HG02884 (cell line): ENCODE results near the gene ASXL1.
"Not testable (repeated sequence)": the region's sequence is repeated elsewhere in the genome, so short reads cannot be mapped to it uniquely, and the experiment has no call there.

Experiments
- ATAC-seq: cut with Tn5 transposase; IDR thresholded peaks from one replicate; pipeline ENCODE4 v1.9.1; 2021; ENCODE audit warnings: mild to moderate bottlenecking, moderate library complexity; ENCODE audit not compliant: unreplicated experiment

Gene ASXL1

DNA sequence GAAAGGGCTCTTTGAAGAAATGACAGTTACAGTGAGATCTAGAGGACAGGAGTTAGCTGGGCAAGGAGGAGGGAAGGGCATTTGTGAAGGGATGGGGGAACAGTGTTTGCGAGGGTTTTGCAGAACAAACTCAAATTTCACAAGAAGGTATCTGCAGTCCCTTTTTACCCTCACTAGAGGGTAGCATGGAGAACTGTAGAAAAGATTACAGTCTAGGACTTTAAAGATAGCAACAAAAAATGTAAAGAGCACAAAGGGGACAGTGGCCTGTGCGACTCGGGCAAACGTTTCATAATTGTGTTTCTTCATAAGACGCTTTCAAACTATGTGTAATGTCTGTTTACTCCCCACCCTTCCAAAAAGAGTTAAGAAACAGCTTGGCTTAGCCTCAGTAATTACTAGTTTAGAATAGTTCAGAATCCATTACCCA is 21.2 kb upstream of the ASXL1 start:
- no peak for ATAC-seq

DNA sequence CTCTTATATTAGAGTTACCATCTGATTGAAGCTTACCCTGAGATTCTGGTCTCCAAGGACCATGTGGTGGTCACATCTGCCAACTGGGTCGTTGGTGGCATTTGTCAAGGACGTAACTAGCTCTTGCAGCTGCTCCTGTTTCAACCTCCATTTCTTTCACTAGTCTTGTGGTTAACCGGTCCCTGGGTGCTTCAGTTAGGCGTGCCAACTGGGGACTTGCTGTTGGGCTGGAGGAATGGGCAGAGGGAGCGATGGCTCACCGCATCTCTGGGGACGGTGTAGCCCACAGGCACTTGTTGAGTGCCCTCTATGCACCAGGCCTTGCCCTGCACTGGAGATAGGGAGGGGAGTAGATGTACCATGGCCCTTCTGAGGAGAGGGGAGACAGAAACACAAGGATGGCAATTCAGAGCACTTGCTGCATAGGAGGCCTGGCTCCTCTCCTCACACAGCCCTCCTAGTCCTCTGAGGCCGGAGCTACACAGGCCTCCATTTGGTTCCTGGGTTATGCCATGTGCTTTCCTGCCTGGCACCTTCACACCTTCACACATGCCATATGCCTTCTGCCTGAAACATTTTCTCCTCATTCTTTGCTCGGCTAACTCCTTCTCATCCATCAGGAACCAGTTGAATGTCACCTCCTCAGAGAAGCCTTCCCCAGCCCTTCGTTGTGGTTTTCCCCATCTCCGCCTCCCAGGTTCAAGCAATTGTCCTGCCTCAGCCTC is 20.0 kb upstream of the ASXL1 start:
- no peak for ATAC-seq

DNA sequence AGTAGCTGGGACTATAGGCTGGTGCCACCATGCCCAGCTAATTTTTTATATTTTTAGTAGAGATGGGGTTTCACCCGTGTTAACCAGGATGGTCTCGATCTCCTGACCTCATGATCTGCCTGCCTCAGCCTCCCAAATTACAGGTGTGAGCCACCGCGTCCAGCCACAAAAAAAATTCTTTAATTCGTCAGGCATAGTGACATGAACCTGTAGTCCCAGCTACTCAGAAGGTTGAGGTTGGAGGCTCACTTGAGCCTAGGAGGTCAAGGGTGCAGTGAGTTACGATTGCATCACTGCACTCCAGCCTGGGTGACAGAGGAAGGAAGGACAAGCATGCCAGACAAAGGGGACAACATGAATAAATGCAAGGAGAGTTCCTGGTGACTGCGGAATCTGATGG is 19.5 kb upstream of the ASXL1 start:
- no peak for ATAC-seq

DNA sequence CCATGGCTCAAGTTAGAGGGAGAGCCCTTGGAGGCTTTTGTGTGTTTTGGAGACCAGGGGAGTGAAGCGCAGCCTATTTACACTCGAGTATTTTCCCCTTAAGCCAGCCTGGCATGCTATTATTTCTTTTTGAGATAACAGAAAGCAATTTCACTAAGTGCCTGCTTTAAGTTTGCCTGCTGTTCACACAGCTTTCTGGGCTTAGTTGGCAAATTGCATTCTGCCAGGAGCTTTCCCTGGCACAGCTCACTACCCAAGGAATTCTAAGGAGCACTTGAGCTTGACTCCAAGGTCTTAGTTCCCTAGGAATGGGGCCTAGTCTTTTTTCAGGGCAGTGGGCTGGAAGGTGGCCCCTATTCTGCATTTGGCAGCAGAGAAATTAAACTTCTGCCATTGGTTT is 19.0 kb upstream of the ASXL1 start:
- ATAC-seq: no peak

DNA sequence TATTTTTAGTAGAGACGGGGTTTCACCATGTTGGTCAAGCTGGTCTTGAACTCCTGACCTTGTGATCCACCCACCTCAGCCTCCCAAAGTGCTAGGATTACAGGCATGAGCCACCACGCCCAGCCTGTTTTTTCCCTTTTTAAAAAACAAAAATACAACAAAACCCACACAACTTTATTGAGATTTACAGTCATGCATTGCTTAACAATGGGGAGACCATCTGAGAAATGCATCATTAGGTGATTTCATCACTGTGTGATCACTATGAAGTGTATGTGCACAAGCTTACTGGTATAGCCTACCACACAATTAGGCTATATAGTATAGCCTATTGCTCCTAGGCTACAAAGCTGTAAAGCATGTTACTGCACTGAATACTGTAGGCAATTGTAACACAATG is 17.1 kb upstream of the ASXL1 start:
- ATAC-seq: not testable (repeated sequence)

DNA sequence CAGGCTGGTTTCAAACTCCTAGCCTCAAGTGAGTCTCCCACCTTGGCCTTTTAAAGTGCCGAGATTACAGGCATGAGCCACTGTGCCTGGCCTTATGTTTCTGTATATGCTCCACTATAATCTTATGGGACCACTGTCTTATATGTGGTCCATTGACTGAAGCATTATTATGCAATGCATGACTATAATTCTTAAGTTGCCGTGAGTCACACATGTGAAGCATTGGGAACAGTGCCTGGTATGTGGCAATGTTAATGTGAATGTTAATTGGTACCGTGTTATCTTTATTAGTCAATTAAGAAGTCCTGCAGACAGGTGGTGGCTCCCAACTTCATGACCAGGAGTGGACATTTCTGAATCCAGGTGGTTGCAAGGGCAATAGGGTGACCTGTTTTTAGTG is 14.7 kb upstream of the ASXL1 start:
- no peak for ATAC-seq

DNA sequence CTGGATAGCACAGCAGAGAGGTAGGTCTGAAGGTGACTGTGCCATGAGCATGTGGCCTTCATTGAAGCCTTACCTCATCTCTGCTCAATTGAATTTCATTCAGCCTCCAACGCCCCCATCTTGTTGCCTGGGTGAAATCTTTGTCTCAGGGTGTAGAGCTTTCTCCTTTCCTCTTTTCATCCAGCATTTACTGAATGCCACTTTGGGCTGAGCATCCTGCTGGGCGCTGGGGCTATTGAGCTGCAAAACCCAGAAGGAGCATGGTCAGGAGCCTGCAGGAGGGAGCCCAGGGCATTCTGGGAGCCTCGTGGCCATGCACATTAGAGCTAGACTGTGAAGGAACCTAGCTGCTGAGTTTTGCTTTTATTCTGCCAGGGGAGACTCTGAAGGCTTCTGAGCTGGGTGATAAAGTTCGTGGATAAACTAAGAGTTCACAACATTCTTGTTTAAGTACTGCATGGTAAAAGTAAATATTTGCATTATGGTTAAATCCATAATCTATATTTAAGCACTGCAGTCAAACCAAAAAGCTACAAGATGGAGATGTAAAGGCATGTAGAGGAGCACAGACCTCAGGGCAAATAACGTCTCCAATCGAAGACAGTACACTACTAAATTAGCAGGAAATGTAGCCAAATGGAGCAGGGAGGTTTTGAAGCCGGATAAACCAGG is 13.2 kb upstream of the ASXL1 start:
- no peak for ATAC-seq

DNA sequence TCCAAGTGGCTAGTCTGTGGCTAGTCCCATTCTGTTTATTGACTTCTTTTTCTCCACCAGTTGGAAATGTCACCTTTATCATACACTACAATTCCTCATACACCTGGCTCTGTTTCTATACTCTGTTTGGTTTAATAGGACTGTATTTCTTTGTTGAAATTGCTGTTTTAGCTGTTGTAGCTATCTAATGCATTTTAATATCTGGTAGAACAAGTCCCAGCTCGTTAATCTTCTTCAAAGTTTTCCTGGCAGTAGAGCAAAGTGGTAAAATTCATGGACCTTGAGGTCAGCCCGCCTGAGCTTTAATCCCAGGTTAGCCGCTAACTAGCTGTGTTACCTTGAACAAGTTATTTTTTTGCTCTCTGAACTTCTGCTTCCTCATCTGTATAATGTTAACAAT is 9.9 kb upstream of the ASXL1 start:
- ATAC-seq: no peak

DNA sequence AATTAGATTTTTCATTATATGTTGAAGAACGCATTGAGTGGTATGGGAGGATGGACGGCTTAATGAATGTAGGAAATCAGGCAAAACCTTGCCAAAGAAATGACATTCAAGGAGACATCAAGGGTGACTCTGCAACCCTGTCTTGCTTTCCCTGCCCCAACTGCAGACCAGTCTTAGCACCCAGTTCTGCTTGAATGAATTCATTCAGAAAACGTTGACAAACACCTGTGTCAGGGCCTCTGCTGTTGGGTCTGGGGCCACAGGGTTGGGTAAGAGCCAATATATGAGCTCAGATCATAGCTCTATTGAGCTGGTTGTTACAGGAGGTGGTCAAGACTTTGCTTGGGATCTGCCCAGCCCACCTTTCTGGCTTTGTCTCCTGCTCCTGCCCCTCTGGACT is 7.7 kb upstream of the ASXL1 start:
- no peak for ATAC-seq

DNA sequence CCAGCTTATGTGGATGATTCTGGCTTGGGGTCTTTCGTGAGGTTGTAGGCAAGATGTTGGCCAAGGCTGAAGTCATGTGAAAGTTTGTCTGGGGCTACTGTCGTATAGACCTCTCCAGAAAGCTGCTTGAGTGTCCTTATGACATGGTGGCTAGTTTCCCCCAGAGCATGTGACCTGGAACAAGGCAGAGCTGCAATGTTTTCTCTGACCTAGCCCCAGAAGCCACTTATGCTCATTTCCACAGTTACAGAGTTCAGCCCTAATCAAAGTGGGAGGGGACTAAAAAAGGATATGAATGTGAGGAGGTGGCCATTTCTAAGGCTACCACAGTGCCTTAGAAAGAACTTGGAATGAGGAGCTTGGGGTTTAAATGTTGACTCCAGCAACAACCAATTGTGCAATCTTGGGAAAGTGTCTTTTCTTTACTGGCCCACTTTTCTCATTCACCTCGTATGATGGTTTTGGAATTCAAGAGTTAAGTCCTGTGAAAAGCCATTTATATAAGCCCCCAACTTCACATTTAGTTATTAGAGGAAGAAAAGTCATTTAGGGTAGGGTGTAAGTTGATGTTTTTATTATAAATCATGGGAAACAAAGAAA is 5.9 kb upstream of the ASXL1 start:
- no peak for ATAC-seq

DNA sequence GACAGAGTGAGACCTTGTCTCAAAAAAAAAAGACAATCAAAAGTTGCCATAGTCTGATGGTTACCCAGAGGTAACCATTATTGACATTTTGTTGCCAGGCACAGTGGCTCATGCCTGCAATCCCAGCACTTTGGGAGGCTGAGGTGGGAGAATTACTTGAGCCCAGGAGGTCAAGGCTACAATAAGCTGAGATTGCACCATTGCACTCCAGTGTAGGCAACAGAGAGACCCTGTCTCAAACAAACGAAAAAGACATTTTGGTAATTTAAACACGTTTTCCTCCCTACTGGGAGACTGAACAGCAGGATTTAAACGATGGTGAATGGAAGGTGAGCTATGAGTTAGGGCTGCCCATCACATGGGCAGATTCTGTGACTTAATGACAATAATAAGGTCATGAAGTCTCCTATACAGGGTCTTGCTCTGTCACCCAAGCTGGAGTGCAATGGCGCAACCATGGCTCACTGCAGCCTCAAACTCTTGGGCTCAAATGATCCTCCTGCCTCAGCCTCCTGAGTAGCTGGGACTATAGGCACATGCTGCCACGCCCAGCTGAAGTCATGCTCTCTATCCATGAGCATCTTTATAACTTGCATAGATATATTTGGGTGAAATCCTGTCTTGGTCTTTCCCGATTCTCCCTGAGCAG is 4.2 kb upstream of the ASXL1 start:
- ATAC-seq: no peak

DNA sequence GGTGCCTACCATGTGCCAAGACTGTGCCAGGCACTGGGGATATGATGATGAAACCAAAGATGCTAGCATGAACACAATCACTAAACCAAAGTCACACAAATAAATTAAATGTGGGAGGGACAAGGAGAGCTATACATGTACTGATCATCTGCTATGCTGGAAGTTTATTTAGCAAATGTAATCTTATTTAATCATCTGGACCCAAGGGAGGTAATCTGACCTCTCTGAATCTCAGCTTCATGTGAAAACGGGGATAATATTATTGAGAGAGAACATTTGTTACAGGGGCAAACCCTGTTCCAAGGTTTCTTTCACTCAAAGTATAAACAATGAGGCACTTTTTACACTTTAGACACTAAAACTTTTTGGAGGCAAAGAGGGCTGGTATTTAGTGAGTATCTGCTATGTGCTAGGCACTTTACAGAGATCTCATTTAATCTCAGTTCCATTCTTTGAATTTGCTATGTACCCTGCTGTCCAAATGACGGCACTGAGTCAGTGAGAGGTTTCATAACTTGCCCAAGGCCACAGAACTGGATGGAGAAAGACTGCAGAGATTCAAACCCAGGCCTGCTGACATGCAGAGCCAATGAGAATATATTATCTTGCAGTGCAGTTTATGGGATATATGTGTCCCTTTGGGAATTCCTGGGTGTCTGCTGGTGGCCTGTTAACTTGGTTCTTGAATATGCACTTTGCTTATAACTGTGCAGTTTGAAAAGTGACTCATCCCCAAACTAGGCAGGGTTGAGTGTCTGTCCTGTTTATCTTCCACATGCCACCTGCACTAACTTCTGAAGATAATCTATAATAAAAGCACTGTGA is 3.3 kb upstream of the ASXL1 start:
- peak; percentile 28 for ATAC-seq

DNA sequence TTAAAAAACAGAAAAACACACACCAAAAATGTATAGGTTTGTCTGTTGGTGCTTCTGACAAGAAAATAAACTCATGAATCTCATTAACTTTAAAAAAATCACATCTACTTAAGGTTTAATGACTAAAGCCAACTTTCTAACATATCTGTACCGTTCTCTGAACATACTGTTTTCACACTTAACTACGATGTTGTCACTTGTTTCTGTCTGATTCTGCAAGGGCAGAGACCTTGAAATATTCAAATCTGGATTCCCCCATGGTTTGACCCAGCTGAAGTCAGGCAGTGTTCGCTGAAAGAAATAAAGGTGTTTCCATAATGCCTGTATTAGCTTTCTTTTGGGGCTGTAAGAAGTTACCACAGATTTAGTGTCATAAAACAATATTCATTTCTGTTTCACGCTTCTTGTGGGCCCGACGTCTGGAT is 2.7 kb upstream of the ASXL1 start:
- peak; percentile 27 for ATAC-seq

DNA sequence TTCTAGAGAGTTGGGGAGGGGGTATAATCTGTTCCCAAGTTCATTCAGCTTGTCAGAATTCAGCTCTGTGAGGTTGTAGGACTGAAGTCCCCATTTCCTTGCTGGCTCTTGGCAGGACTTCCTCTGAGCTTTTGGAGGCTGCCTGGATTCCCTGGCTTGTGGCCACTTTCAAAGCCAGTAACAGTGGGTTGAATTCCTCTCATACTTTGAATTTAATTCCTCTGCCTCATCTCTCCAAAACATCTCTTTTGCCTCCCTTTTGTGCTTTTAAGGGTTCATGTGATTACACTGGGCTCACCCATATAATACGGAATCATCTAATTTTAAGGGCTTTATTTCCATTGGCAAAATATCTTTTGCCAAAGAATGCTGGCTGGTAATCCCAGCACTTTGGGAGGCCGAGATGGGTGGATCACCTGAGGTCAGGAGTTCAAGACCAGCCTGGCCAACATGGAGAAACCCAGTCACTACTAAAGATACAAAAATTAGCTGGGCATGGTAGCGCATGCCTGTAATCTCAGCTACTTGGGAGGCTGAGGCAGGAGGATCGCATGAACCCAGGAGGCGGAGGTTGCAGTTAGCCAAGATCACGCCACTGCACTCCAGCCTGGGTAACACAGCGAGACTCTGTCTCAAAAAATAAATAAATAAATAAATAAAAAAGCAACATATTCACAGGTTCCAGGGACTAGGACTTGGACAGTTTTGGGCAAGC is 2.1 kb upstream of the ASXL1 start:
- ATAC-seq: not testable (repeated sequence)

DNA sequence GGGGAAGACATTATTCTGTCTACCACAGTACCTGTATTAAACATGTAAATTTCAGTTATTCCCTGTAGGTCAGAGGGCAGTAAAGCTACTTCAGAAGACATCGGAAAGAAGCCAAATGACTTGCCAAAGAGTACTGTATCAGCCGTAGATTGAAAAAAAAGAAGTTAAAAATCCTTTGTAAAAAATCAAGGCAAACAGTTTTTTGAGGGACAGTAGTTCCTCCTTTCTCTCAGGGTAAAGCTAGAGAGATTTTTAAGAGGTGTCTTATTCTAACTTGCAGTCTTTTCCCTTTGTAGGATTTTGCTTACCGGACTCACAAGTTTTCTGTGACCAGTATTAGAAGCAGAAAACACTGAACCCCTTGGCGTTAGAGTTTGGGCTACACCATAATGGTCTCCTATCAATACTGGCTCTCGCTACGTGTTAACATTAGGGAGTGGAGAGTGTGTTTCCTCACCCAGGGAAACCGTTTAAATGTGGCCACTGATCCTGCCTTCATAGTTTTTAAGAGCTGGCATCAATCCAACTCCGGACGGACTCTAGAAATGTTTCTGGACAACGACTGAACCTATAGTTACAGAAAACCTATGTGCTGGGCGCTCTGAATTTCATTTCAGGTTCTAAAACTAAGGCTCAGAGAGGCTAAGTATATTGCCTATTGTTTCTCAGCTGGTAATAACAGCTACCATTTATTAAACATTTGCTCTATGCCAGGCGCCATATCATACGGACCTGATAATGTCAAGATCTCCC is 1.3 kb upstream of the ASXL1 start:
- ATAC-seq: no peak

DNA sequence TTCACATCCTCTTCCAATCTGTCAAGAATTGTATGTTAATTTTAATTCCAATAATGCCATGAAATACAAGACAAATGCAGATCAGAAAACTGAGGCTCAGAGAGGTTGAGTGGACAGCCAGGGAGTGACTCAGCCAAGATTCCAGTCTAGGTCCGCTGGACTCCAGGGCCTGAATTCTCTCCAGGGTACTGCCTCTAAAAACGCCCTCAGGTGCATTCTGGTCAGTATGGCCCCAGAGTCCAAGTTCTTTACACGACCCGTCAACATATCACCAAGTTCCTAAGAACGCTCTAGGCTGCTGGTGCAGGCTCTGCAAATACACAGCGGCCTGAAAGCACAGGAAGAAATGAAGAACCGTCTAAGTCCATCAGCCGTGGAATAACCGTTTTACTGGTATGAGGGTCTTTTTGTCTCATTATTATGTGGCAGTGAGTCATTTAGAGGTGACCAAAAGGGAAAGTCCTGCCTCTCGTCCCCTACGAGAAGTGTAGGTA is 709 bp upstream of the ASXL1 start:
- ATAC-seq: no peak

DNA sequence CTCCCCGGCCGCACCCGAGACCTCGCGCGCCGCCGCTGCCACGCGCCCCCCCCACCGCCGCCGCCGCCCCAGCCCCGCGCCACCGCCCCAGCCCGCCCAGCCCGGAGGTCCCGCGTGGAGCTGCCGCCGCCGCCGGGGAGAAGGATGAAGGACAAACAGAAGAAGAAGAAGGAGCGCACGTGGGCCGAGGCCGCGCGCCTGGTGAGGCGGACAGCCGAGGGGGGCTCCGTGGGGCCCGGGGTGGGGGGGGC is 426 bp downstream of the ASXL1 start:
- ATAC-seq: no peak

DNA sequence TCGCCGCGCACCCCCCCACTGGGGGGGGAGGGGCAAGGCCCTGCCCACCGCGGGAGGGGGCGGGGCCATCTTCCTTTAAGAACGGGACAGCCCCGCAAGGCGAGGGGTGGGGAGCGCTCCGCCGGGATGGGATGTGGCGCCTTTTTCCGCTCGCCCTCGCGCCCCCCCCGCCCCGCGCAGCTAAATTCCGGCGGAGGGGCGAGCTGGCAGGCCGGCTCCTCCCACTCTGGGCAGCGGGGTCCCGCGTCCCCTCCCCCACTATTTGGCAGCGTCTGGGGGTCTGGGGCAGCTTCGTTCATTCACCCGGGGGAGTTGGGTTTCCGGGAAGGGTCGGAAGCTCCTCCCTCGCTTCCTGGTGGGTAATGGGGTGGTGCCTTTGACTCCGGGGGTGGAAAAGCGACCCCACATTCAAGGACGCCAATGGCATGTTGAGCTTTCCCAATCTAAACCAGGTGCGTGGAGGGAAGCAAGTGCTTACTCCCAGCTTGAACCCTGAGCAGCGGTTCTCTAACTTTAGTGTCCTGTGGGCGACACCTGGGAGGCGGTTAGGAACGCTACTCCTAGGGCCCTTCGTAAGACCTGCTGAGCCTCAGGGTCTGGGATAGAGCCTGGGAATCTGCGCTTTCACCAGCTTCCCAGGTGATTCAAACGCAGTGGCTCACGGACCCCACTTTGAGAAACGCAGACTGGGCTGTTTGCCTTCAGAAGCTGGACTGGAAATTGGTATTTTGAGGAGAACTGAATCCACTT is 927 bp downstream of the ASXL1 start:
- ATAC-seq: no peak
